Liver (tissue), 9 donors: ENCODE measurements around the gene CD300E. TPM values are rescaled to one million over a fixed set of nuclear protein-coding genes. Genes with fewer than 3 reads are reported as not detected.

ENCODE experiments used
- DNase-seq: peaks from one replicate; pipeline ENCODE4 v3.0.0-alpha.2; 2017; ENCODE audit warnings: low spot score
- H3K27ac ChIP-seq, 2 donors: one replicate each; pipeline ENCODE4 v1.7.0; 2013; ENCODE audit warnings: inconsistent platforms in 2 of 2, low read length in 2 of 2, control low read depth in 1 of 2, low read depth in 1 of 2, mild to moderate bottlenecking in 1 of 2
- H3K27me3 ChIP-seq, 4 donors: one replicate each; pipeline versions ENCODE4 v1.6.1 to v1.7.0; 2013; ENCODE audit warnings: low read length in 3 of 4, inconsistent platforms in 1 of 4, mild to moderate bottlenecking in 1 of 4, moderate library complexity in 1 of 4; ENCODE audit not compliant: control insufficient read depth in 4 of 4, insufficient read depth in 4 of 4
- H3K36me3 ChIP-seq, 4 donors: one replicate each; pipeline versions ENCODE4 v1.6.1 to v1.7.0; 2013; ENCODE audit warnings: low read length in 3 of 4, mild to moderate bottlenecking in 3 of 4, low read depth in 1 of 4, moderate library complexity in 1 of 4; ENCODE audit not compliant: control insufficient read depth in 4 of 4, insufficient read depth in 3 of 4
- H3K4me1 ChIP-seq, 4 donors: one replicate each; pipeline versions ENCODE4 v1.6.1 to v1.7.0; 2013; ENCODE audit warnings: low read length in 3 of 4, mild to moderate bottlenecking in 3 of 4, moderate library complexity in 1 of 4; ENCODE audit not compliant: control insufficient read depth in 4 of 4, insufficient read depth in 4 of 4
- H3K4me3 ChIP-seq, 3 donors: one replicate each; pipeline versions ENCODE4 v1.6.1 to v1.7.0; 2013; ENCODE audit warnings: low read length in 3 of 3, control low read depth in 1 of 3, low read depth in 1 of 3, mild to moderate bottlenecking in 1 of 3
- H3K9ac ChIP-seq, 2 donors: one replicate each; pipeline ENCODE4 v1.7.0; 2013; ENCODE audit warnings: low read length in 2 of 2, mild to moderate bottlenecking in 2 of 2, moderate library complexity in 2 of 2, control low read depth in 1 of 2, low read depth in 1 of 2
- H3K9me3 ChIP-seq, 4 donors: one replicate each; pipeline versions ENCODE4 v1.6.1 to v1.7.0; 2013; ENCODE audit warnings: low read length in 3 of 4; ENCODE audit not compliant: control insufficient read depth in 4 of 4
- ATF3 ChIP-seq: IDR thresholded peaks from 2 replicates; pipeline ENCODE4 v1.6.1; 2016; ENCODE audit warnings: antibody characterized with exemption
- EGR1 ChIP-seq, 2 donors: IDR thresholded peaks; 2 replicates each; pipeline ENCODE4 v1.6.1; 2016 to 2018; ENCODE audit warnings: antibody characterized with exemption in 2 of 2, low read depth in 2 of 2
- FOXA1 ChIP-seq: IDR thresholded peaks from 2 replicates; pipeline ENCODE4 v1.6.1; 2016; ENCODE audit warnings: antibody characterized with exemption
- FOXA2 ChIP-seq: IDR thresholded peaks from 2 replicates; pipeline ENCODE4 v1.6.1; 2016; ENCODE audit warnings: antibody characterized with exemption
- GABPA ChIP-seq, 2 donors: IDR thresholded peaks in 1 of 2; conservative IDR thresholded peaks in 1 of 2; 2 replicates each; pipeline ENCODE4 v1.6.1; 2016; ENCODE audit warnings: antibody characterized with exemption in 2 of 2, mild to moderate bottlenecking in 1 of 2, moderate library complexity in 1 of 2
- HNF4A ChIP-seq, 2 donors: conservative IDR thresholded peaks; 2 replicates each; pipeline ENCODE4 v1.6.1; 2016; ENCODE audit warnings: antibody characterized with exemption in 2 of 2, mild to moderate bottlenecking in 2 of 2
- HNF4G ChIP-seq: IDR thresholded peaks from 2 replicates; pipeline ENCODE4 v1.6.1; 2016; ENCODE audit warnings: antibody characterized with exemption
- JUND ChIP-seq, 2 donors: IDR thresholded peaks; 2 replicates each; pipeline ENCODE4 v1.6.1; 2016; ENCODE audit warnings: antibody characterized with exemption in 2 of 2
- NR2F2 ChIP-seq: IDR thresholded peaks from 2 replicates; pipeline ENCODE4 v1.6.1; 2016; ENCODE audit warnings: antibody characterized with exemption
- RAD21 ChIP-seq, 2 donors: IDR thresholded peaks; 2 replicates each; pipeline ENCODE4 v1.6.1; 2016; ENCODE audit warnings: antibody characterized with exemption in 2 of 2, mild to moderate bottlenecking in 2 of 2
- REST ChIP-seq: IDR thresholded peaks from 2 replicates; pipeline ENCODE4 v1.6.1; 2016; ENCODE audit warnings: antibody characterized with exemption, mild to moderate bottlenecking
- RXRA ChIP-seq, 2 donors: IDR thresholded peaks; 2 replicates each; pipeline ENCODE4 v1.6.1; 2017 to 2018; ENCODE audit warnings: antibody characterized with exemption in 2 of 2, mild to moderate bottlenecking in 1 of 2
- SP1 ChIP-seq: IDR thresholded peaks from 2 replicates; pipeline ENCODE4 v1.6.1; 2018; ENCODE audit warnings: antibody characterized with exemption, mild to moderate bottlenecking
- TAF1 ChIP-seq: conservative IDR thresholded peaks from 2 replicates; pipeline ENCODE4 v1.6.1; 2016; ENCODE audit warnings: antibody characterized with exemption, mild to moderate bottlenecking
- YY1 ChIP-seq: IDR thresholded peaks from 2 replicates; pipeline ENCODE4 v1.6.1; 2016; ENCODE audit warnings: antibody characterized with exemption, mild to moderate bottlenecking
- ZBTB33 ChIP-seq: IDR thresholded peaks from 2 replicates; pipeline ENCODE4 v1.6.1; 2016; ENCODE audit warnings: antibody characterized with exemption
- WGBS: extraction: QIAGEN DNeasy Blood & Tissue Kit; methylation state at CpG from one replicate; pipeline ENCODE4 v1.1.7; 2013; 5-methylcytosine and 5-hydroxymethylcytosine counted together
- polyA plus RNA-seq, 2 donors: library from polyadenylated mRNA; stranded (reverse) in 1 of 2; unstranded in 1 of 2; fragments of 200-250 nt in 1 of 2; fragments of >200 nt in 1 of 2; fragmentation: Nextera tagmentation in 1 of 2; extraction: Ambion mirVana in 1 of 2; gene quantifications; one replicate each; pipeline versions ENCODE4 v1.2.1 to v1.2.3, GENCODE V29; 2013 to 2015
- total RNA-seq, 2 donors: library from RNA; depleted of rRNA; stranded (reverse); fragments of >200 nt; gene quantifications; one replicate each; pipeline ENCODE4 v1.2.3, GENCODE V29; 2014
- TF ChIP-seq, protein P1 (sequence below): fragments of 150-350 bp; IDR thresholded peaks from 2 replicates; pipeline ENCODE4 v1.5.1; 2017; ENCODE audit warnings: improper control_type of control experiment, low read depth, low read length; ENCODE audit not compliant: missing input control
- TF ChIP-seq, protein P2 (sequence below): IDR thresholded peaks from 2 replicates; pipeline ENCODE4 v1.6.1; 2016; ENCODE audit warnings: antibody characterized with exemption
- donor health status: healthy.
- donor health status: healthy.
- donor health status: healthy.
- donor health status: healthy.
- donor health status: healthy.

CD300E gene
- total and polyA plus RNA-seq, 4 donors: 0.07 to 0.75 (median 0.34) TPM

- H3K36me3 ChIP-seq: no peaks in the 10 kb centered on the region
- H3K9ac ChIP-seq: no peak overlapping the region
- H3K4me1 ChIP-seq: no peaks in the 10 kb centered on the region
- 66% methylated on average over 7 of the region's 7 CpGs for WGBS
- no peak overlapping the region for H3K4me3 ChIP-seq
- no peak overlapping the region for H3K27ac ChIP-seq
- peaks cover 0 to 5% (median 0%) of the 10 kb centered on the region in 4 donors for H3K27me3 ChIP-seq
- TF ChIP-seq FOXA1 (no peak), REST (no peak), YY1 (no peak), JUND (IDR thresholded peaks at IDR 0.05) (no peak), RXRA (IDR thresholded peaks at IDR 0.05) (no peak), HNF4G (no peak), TAF1 (no peak), NR2F2 (no peak), SP1 (no peak), ZBTB33 (no peak), FOXA2 (no peak), EGR1 (IDR thresholded peaks at IDR 0.05; ENCODE audit: low read depth in 2 of 2) (no peak)
- TF ChIP-seq, protein P1, sequence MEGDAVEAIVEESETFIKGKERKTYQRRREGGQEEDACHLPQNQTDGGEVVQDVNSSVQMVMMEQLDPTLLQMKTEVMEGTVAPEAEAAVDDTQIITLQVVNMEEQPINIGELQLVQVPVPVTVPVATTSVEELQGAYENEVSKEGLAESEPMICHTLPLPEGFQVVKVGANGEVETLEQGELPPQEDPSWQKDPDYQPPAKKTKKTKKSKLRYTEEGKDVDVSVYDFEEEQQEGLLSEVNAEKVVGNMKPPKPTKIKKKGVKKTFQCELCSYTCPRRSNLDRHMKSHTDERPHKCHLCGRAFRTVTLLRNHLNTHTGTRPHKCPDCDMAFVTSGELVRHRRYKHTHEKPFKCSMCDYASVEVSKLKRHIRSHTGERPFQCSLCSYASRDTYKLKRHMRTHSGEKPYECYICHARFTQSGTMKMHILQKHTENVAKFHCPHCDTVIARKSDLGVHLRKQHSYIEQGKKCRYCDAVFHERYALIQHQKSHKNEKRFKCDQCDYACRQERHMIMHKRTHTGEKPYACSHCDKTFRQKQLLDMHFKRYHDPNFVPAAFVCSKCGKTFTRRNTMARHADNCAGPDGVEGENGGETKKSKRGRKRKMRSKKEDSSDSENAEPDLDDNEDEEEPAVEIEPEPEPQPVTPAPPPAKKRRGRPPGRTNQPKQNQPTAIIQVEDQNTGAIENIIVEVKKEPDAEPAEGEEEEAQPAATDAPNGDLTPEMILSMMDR: no peak
- TF ChIP-seq, protein P2, sequence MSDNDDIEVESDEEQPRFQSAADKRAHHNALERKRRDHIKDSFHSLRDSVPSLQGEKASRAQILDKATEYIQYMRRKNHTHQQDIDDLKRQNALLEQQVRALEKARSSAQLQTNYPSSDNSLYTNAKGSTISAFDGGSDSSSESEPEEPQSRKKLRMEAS: no peak
- no peak for DNase-seq
- peaks cover 0 to 2% (median 0%) of the 10 kb centered on the region in 4 donors for H3K9me3 ChIP-seq
These were observed 43.6 kb downstream of the CD300E start for GRCh38 chr17:74579900-74580299.

DNA sequence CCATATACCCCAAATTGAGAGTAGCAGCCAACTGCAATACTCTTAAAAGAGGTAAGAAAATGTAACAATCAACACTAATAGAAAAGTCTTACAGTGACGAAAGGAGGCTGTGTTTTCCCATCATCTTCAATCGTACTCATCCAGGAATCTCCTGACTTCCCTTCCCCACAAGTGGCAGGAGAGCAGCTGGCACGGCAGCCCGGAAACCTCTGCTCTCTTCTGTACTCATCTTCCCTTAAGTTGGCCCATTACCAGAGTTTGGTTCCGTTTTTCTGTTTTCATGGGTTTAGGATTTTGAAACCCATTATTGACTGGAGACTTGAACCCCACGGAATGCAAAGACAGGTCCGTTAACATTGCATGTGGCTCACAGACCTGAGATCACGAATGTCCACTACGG is 44.6 kb downstream of the CD300E start:
- H3K9ac ChIP-seq: no peak overlapping the region
- TF ChIP-seq GABPA (IDR thresholded peaks at IDR 0.05 in 1 of 2, conservative IDR thresholded peaks at IDR 0.05 in 1 of 2): no peak
- TF ChIP-seq YY1: no peak
- TF ChIP-seq HNF4A (conservative IDR thresholded peaks at IDR 0.05): no peak
- TF ChIP-seq, protein P2: no peak
- no peak for TF ChIP-seq RAD21 (IDR thresholded peaks at IDR 0.05)
- TF ChIP-seq JUND (IDR thresholded peaks at IDR 0.05): no peak
- no peak for TF ChIP-seq HNF4G
- TF ChIP-seq FOXA2: no peak
- TF ChIP-seq ATF3: no peak
- no peak for TF ChIP-seq REST
- no peak overlapping the region for H3K27ac ChIP-seq
- 80% methylated on average over 9 of the region's 9 CpGs for WGBS
- H3K36me3 ChIP-seq: no peaks in the 10 kb centered on the region
- peaks cover 0 to 5% (median 0%) of the 10 kb centered on the region in 4 donors for H3K27me3 ChIP-seq
- H3K4me3 ChIP-seq: no peak overlapping the region
- peaks cover 0 to 2% (median 0%) of the 10 kb centered on the region in 4 donors for H3K9me3 ChIP-seq
- H3K4me1 ChIP-seq: no peaks in the 10 kb centered on the region
- DNase-seq: no peak
